Measurements from ENCODE around the gene ZNF816. TPM values are rescaled to one million over a fixed set of nuclear protein-coding genes. Genes with fewer than 3 reads are reported as not detected.
"Not testable (repeated sequence)": the region's sequence is repeated elsewhere in the genome, so short reads cannot be mapped to it uniquely, and the experiment has no call there.

ZNF816 gene
- total and polyA plus RNA-seq, 5 donors: 3.0 to 8.3 (median 4.8) TPM

GRCh38 chr19:52943884-52944643, 18.6 kb downstream of the ZNF816 start:
- no peak overlapping the region for H3K27ac ChIP-seq (ENCODE audit: low read length)
- intact Hi-C loops (cut with DNase I): no loop called here
- peaks cover 5% of the 10 kb centered on the region for H3K9me3 ChIP-seq (ENCODE audit: control insufficient read depth, low read length)
- ATAC-seq: no peak
- DNase-seq: no peak
- H3K27me3 ChIP-seq (ENCODE audit: control insufficient read depth, insufficient read depth): no peaks in the 10 kb centered on the region
- 89% methylated on average over 17 of the region's 17 CpGs for WGBS
- H3K4me1 ChIP-seq (ENCODE audit: control insufficient read depth, insufficient read depth, low read length): no peaks in the 10 kb centered on the region
- no peak overlapping the region for H3K4me3 ChIP-seq (ENCODE audit: low read length)

GRCh38 chr19:52943134-52943883, 19.4 kb downstream of the ZNF816 start:
- Histone ChIP-seq H3K4me1 (ENCODE audit: control insufficient read depth, insufficient read depth, low read length) (no peaks in the 10 kb centered on the region), H3K27ac (ENCODE audit: low read length) (peak overlapping the region; percentile 70), H3K4me3 (ENCODE audit: low read length) (peak overlapping the region; percentile 88), H3K9me3 (ENCODE audit: control insufficient read depth, low read length) (peaks cover 5% of the 10 kb centered on the region), H3K27me3 (ENCODE audit: control insufficient read depth, insufficient read depth) (no peaks in the 10 kb centered on the region)
- no peak for ATAC-seq
- 63% methylated on average over 29 of the region's 29 CpGs for WGBS
- intact Hi-C loops (cut with DNase I): no loop called here
- DNase-seq: peak in 1 of 3 donors; percentile 37

DNA sequence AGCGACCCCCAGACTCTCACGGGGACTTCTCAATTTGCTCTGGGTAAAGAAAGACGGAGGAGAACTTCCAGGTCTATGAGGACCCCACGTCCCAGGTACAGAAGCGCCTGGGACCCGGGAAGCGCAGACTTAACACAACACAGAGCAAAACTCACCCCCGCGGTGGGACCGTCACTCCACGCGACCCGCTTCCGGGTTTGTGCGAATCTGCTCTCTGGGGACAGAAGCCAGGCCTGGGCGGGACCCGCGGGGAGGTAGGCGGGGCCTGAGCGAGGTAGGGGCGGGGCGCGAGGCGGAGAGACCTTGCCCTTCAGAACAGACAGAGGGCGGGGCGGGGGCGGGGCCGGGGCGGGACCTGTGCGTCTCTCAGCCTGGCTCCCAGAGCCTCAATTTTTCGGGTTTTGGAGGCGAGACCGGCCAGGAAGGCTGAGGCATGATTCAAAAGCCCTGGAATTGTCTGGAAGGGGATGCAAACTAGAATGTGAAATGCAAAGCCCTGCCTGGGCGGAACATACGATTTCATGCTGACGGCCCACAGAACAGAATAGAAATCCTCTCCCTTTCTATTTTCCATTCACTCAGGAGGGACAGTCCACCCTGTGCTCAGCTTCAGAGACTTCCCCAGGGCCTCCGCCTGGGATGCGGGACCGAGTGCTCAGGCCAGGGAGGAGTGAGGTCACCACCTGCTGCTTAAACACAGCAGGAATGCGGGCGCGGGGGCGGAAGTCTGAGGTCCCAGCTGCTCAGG, 20.1 kb downstream of the ZNF816 start:
- Histone ChIP-seq H3K4me3 (ENCODE audit: low read length) (peak overlapping the region; percentile 88), H3K9me3 (ENCODE audit: control insufficient read depth, low read length) (peaks cover 2% of the 10 kb centered on the region), H3K4me1 (ENCODE audit: control insufficient read depth, insufficient read depth, low read length) (no peaks in the 10 kb centered on the region), H3K27ac (ENCODE audit: low read length) (peak overlapping the region; percentile 70), H3K27me3 (ENCODE audit: control insufficient read depth, insufficient read depth) (no peaks in the 10 kb centered on the region)
- ATAC-seq (peak; percentile 97 to 98), DNase-seq (peak; percentile 93 to 98 (median 97))
- under 1% methylated on average over 43 of the region's 43 CpGs for WGBS
- intact Hi-C loops (cut with DNase I): no loop called here

GRCh38 chr19:52941941-52942385, 20.7 kb downstream of the ZNF816 start:
- H3K27me3 ChIP-seq (ENCODE audit: control insufficient read depth, insufficient read depth): no peaks in the 10 kb centered on the region
- H3K27ac ChIP-seq (ENCODE audit: low read length): peak overlapping the region; percentile 29
- ATAC-seq (peak; percentile 49 to 51), DNase-seq (peak; percentile 35 to 76 (median 70))
- peaks cover under 1% of the 10 kb centered on the region for H3K9me3 ChIP-seq (ENCODE audit: control insufficient read depth, low read length)
- intact Hi-C loops (cut with DNase I): no loop called here
- WGBS: under 1% methylated on average over 26 of the region's 26 CpGs
- H3K4me1 ChIP-seq (ENCODE audit: control insufficient read depth, insufficient read depth, low read length): no peaks in the 10 kb centered on the region
- peak overlapping the region; percentile 88 for H3K4me3 ChIP-seq (ENCODE audit: low read length)

DNA sequence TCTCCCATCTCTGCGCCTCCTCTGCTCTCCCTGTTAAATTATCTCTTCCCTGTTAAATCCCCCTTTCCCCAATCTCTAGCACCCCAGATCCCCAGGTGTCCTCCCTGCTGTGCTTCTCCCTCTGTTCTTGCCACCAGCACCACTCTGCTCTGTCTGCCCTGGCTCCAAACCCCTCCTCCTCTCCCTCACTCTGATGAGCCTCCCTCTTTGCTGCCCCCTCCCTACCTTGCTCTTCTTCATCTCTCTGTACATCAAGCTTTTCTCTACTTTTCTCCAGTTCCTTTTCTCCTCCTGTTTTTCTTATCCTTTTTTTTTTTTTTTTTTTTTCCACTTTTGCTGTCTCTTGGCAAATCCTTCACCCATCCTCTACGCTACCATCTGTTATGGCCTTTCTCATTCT, 21.2 kb downstream of the ZNF816 start:
- 43% methylated on average over 2 of the region's 2 CpGs for WGBS
- ATAC-seq; H3K27me3 ChIP-seq (ENCODE audit: control insufficient read depth, insufficient read depth); DNase-seq; H3K9me3 ChIP-seq (ENCODE audit: control insufficient read depth, low read length); intact Hi-C loops (cut with DNase I); H3K27ac ChIP-seq (ENCODE audit: low read length); H3K4me1 ChIP-seq (ENCODE audit: control insufficient read depth, insufficient read depth, low read length): not testable (repeated sequence)
- H3K4me3 ChIP-seq (ENCODE audit: low read length): peak overlapping the region; percentile 88

GRCh38 chr19:52940905-52941304, 21.8 kb downstream of the ZNF816 start:
- H3K4me3 ChIP-seq (ENCODE audit: low read length); H3K4me1 ChIP-seq (ENCODE audit: control insufficient read depth, insufficient read depth, low read length); ATAC-seq; intact Hi-C loops (cut with DNase I); H3K9me3 ChIP-seq (ENCODE audit: control insufficient read depth, low read length); H3K27ac ChIP-seq (ENCODE audit: low read length); DNase-seq; H3K27me3 ChIP-seq (ENCODE audit: control insufficient read depth, insufficient read depth): not testable (repeated sequence)
- WGBS: 85% methylated on average over 5 of the region's 5 CpGs

DNA sequence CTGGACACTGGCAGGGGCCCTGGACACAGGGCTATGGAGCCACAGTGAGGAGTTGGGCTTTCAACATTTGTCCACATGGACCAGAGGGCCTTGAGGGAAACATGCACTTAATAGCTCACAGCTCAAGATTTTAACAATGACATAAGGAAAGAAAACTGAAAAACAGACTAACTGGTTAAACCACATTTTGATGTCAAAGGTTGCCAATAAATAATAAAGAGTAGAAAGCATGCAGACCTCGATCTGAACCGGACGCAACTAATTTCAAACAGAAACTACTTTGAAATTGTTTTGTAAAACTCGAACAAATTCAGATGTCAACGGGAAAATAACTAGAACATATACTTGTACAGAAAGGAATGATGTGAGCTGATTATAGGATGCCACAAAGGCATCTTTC, 23.9 kb downstream of the ZNF816 start:
- Histone ChIP-seq H3K27me3 (ENCODE audit: control insufficient read depth, insufficient read depth) (no peaks in the 10 kb centered on the region), H3K4me3 (ENCODE audit: low read length) (no peak overlapping the region), H3K9me3 (ENCODE audit: control insufficient read depth, low read length) (no peaks in the 10 kb centered on the region), H3K4me1 (ENCODE audit: control insufficient read depth, insufficient read depth, low read length) (no peaks in the 10 kb centered on the region), H3K27ac (ENCODE audit: low read length) (no peak overlapping the region)
- ATAC-seq (no peak), DNase-seq (no peak)
- 47% methylated on average over 5 of the region's 5 CpGs for WGBS
- intact Hi-C loops (cut with DNase I): no loop called here

- Histone ChIP-seq H3K9me3 (ENCODE audit: control insufficient read depth, low read length) (no peaks in the 10 kb centered on the region), H3K27me3 (ENCODE audit: control insufficient read depth, insufficient read depth) (no peaks in the 10 kb centered on the region), H3K4me3 (ENCODE audit: low read length) (no peak overlapping the region), H3K27ac (ENCODE audit: low read length) (no peak overlapping the region), H3K4me1 (ENCODE audit: control insufficient read depth, insufficient read depth, low read length) (no peaks in the 10 kb centered on the region)
- no peak for DNase-seq
- ATAC-seq: no peak
- intact Hi-C loops (cut with DNase I): no loop called here
- 86% methylated on average over 7 of the region's 7 CpGs for WGBS
Measured at GRCh38 chr19:52936954-52937325, 25.7 kb downstream of the ZNF816 start.

DNA sequence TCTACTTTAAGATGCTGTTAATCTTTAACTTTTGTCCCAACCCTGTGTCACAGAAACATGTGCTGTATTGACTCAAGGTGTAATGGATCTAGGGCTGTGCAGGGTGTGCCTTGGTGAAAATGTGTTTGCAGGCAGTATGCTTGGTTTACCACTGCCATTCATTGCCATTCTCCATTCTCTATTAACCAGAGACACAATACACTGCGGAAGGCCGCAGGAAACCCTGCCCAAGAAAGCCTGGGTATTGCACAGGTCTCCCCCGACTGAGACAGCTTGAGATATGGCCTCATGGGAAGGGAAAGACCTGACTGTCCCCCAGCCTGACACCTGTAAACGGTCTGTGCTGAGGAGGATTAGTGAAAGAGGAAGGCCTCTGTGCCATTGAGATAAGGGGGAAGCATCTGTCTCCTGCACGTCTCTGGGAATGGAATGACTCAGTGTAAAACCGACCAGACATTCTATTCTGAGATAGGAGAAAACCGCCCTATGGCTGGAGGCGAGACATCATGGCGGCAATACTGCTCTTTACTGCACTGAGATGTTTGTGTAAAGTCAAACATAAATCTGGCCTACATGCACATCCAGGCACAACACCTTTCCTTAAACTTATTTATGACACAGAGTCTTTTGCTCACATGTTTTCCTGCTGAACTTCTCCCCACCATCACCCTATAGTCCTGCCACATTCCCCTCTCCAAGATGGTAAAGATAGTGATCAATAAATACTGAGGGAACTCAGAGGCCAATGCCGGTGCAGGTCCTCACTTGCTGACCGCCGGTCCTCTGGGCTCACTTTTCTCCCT, 26.3 kb downstream of the ZNF816 start:
- ATAC-seq: peak in 1 of 2 donors; percentile 60
- Histone ChIP-seq H3K4me3 (ENCODE audit: low read length) (no peak overlapping the region), H3K9me3 (ENCODE audit: control insufficient read depth, low read length) (no peaks in the 10 kb centered on the region), H3K27ac (ENCODE audit: low read length) (no peak overlapping the region), H3K27me3 (ENCODE audit: control insufficient read depth, insufficient read depth) (no peaks in the 10 kb centered on the region), H3K4me1 (ENCODE audit: control insufficient read depth, insufficient read depth, low read length) (no peaks in the 10 kb centered on the region)
- DNase-seq: no peak
- intact Hi-C loops (cut with DNase I): no loop called here
- WGBS: 55% methylated on average over 12 of the region's 12 CpGs

- no peak for ATAC-seq
- 85% methylated on average over 8 of the region's 8 CpGs for WGBS
- intact Hi-C loops (cut with DNase I): no loop called here
- H3K9me3 ChIP-seq (ENCODE audit: control insufficient read depth, low read length): no peaks in the 10 kb centered on the region
- H3K27ac ChIP-seq (ENCODE audit: low read length): no peak overlapping the region
- no peak overlapping the region for H3K4me3 ChIP-seq (ENCODE audit: low read length)
- H3K27me3 ChIP-seq (ENCODE audit: control insufficient read depth, insufficient read depth): no peaks in the 10 kb centered on the region
- no peak for DNase-seq
- no peaks in the 10 kb centered on the region for H3K4me1 ChIP-seq (ENCODE audit: control insufficient read depth, insufficient read depth, low read length)
Measured at GRCh38 chr19:52935434-52935833, 27.2 kb downstream of the ZNF816 start.
